Activated CD8-positive, alpha-beta T cell treated with anti-CD3 and anti-CD28 coated beads for 36 hours (primary cell): ENCODE measurements around the gene RALGDS. TPM values are rescaled to one million over a fixed set of nuclear protein-coding genes. Genes with fewer than 3 reads are reported as not detected.
A peak's percentile ranks its signal among the peaks of the same experiment; 100 is the strongest.

ENCODE experiments used
- ATAC-seq: fragments of 200-7000 bp; cut with Tn5 transposase; one replicate; pipeline ENCODE4 v1.10.0; 2021; ENCODE audit warnings: mild to moderate bottlenecking, moderate library complexity
- CTCF ChIA-PET: fragments of 350-600 bp; sonication (Branson Sonifier 250); formaldehyde crosslinking; loops from one replicate; lab custom pipeline; 2021; ENCODE audit warnings: antibody characterized with exemption; lab: Charles Lee
- POLR2A ChIA-PET: fragments of 350-600 bp; sonication (Branson Sonifier 250); formaldehyde crosslinking; loops from one replicate; lab custom pipeline; 2021; ENCODE audit warnings: antibody characterized with exemption; lab: Charles Lee
- DNase-seq: peaks from one replicate; pipeline ENCODE4 v3.0.0-alpha.2; 2020
- H3K27ac Mint-ChIP-seq: one replicate; pipeline ENCODE4 v1.8.0; 2021; ENCODE audit warnings: mild to moderate bottlenecking, mixed read lengths
- H3K27me3 Mint-ChIP-seq: one replicate; pipeline ENCODE4 v1.8.0; 2021; ENCODE audit warnings: mixed read lengths
- H3K36me3 Mint-ChIP-seq: one replicate; pipeline ENCODE4 v1.8.0; 2021; ENCODE audit warnings: low read depth, mixed read lengths
- H3K4me1 Mint-ChIP-seq: one replicate; pipeline ENCODE4 v1.8.0; 2021; ENCODE audit warnings: low read depth, mixed read lengths
- H3K4me3 Mint-ChIP-seq: one replicate; pipeline ENCODE4 v1.8.0; 2021; ENCODE audit warnings: mild to moderate bottlenecking, moderate library complexity, mixed read lengths
- H3K9me3 Mint-ChIP-seq: one replicate; pipeline ENCODE4 v1.8.0; 2021; ENCODE audit warnings: mixed read lengths
- CTCF ChIP-seq: fragments of 200-600 bp; IDR thresholded peaks from one replicate; pipeline ENCODE4 v1.8.0; 2022; ENCODE audit warnings: antibody characterized with exemption, mild to moderate bottlenecking
- intact Hi-C: fragments of 100-400 bp; cut with micrococcal nuclease; formaldehyde crosslinking; loops from one replicate; pipeline ENCODE4 v1.10.0; 2022
- total RNA-seq, 2 experiments: library from RNA; stranded (reverse); gene quantifications; one replicate each; pipeline ENCODE4 v1.2.3, GENCODE V29; 2021

Gene RALGDS
- total RNA-seq, 2 experiments from 2014 or later = 80.5 to 88.2 TPM

DNA sequence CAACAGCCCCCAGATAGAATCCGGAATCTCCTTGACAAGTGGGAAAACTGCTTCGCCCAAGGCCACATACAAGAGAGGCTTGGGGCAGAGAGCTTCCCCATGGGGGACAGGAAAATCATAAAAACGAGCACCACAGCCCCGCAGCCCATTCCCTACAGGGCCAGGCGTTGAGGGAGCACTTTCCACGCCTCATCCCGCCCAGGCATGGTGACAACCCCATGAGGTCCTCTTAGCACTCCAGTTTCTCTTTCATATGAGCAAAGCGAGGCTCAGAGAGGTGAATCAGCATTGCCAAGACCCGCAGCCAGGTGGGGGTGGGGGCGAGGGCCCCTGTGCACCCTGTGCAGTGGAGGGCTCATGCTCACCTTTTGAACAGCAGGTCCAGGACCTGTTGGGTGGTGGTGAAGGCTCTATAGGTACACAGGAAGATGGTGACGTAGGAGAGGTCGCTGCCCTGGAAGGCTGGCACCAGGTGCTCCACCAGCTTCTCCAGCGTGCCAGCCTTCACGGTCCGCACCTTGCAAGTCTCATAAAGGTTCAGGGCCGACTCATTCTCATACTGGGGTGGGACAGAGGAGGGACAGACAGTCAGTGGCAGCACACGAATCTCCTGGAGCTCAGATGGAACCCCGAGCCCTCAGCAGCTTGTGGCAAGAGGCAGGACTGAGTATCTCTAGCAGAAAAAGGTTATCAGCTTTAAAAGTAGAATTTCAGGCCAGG, 10.9 kb downstream of the RALGDS start:
- TF ChIP-seq CTCF = no peak
- no peaks in the 10 kb centered on the region for H3K9me3 Mint-ChIP-seq
- peaks cover 32% of the 10 kb centered on the region for H3K4me1 Mint-ChIP-seq
- ChIA-PET POLR2A (interaction anchor here (0.6 to 2.1 kb wide), 4 partner anchors 11 to 913 kb away, joined by 3 to 6 read pairs (median 4); partner anchors contain the start of gene RALGDS), CTCF (interaction anchor here (0.6 to 22.4 kb wide), 5 partner anchors 27 to 88 kb away, joined by 3 to 376 read pairs (median 3); no protein-coding TSS in a partner anchor)
- ATAC-seq (no peak), DNase-seq (no peak)
- H3K27ac Mint-ChIP-seq = peak overlapping the region; percentile 15
- intact Hi-C loops = no loop called here
- H3K36me3 Mint-ChIP-seq = peaks cover 31% of the 10 kb centered on the region
- no peaks in the 10 kb centered on the region for H3K27me3 Mint-ChIP-seq
- no peak overlapping the region for H3K4me3 Mint-ChIP-seq

DNA sequence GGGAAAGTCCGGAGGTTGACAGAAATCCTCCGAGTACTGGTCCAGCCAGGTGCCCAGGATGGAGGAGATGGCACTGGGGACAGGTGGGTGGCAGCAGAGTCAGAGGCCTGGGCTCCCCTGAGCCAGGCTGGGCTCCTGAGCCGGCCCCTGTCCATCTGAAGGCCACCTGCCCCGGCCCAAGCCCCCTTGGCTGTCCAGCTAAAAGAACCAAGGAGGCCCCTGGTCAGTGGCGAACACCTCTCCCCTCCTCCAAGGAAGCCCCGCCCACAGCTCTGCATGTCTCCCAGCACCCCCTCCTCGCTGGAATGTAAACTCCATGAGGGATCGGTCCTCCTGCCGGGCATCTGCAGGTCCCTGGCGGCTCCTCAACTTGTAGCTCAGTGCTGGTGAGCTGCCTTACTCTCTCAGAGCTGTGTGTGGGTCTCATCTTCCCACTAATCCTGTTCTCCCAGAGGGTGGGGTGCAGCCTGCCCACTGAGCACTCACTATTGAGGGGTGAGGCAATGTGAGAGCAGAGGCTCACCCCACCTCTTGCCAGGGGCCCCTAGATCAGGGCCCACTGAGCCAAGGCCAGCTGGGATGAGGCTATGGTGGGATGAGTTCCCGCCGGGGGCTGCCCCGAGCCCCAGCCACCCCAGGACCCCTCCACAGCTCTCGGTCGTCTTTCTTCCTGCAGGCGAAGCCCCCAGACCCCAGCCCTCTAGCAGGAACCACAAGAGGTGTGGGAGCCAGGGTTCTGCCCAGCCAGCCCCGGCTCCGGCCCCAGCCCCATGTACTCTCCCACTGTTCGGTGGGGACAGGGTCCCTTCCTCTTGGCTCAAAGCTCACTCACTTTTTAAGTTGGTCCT, 12.0 kb downstream of the RALGDS start:
- ATAC-seq = no peak
- Mint-ChIP-seq H3K27ac (no peak overlapping the region), H3K36me3 (peaks cover 35% of the 10 kb centered on the region), H3K4me1 (peaks cover 21% of the 10 kb centered on the region), H3K27me3 (no peaks in the 10 kb centered on the region), H3K9me3 (no peaks in the 10 kb centered on the region), H3K4me3 (no peak overlapping the region)
- DNase-seq = no peak
- ChIA-PET CTCF (interaction anchor here (1.5 to 22.4 kb wide), 3 partner anchors 13 to 77 kb away, joined by 3 to 376 read pairs (median 4); no protein-coding TSS in a partner anchor), POLR2A (interaction anchor here (0.6 to 2.1 kb wide), 5 partner anchors 9 to 914 kb away, joined by 3 to 6 read pairs (median 3); partner anchors contain the start of gene RALGDS)
- no peak for TF ChIP-seq CTCF
- intact Hi-C loops = no loop called here

GRCh38 chr9:133107961-133108793, 12.9 kb downstream of the RALGDS start:
- intact Hi-C loops = no loop called here
- POLR2A ChIA-PET = interaction anchor here (0.9 to 2.3 kb wide), 3 partner anchors 10 to 36 kb away, joined by 3 to 9 read pairs (median 4); no protein-coding TSS in a partner anchor
- ATAC-seq (no peak), DNase-seq (no peak)
- H3K4me3 Mint-ChIP-seq = no peak overlapping the region
- H3K9me3 Mint-ChIP-seq = no peaks in the 10 kb centered on the region
- TF ChIP-seq CTCF = no peak
- CTCF ChIA-PET = interaction anchor here (1.7 to 22.4 kb wide), 3 partner anchors 12 to 86 kb away, joined by 4 to 376 read pairs (median 8); no protein-coding TSS in a partner anchor
- H3K4me1 Mint-ChIP-seq = peaks cover 13% of the 10 kb centered on the region
- H3K27ac Mint-ChIP-seq = no peak overlapping the region
- peaks cover 36% of the 10 kb centered on the region for H3K36me3 Mint-ChIP-seq
- H3K27me3 Mint-ChIP-seq = no peaks in the 10 kb centered on the region

GRCh38 chr9:133107245-133107722, 13.8 kb downstream of the RALGDS start:
- Mint-ChIP-seq H3K9me3 (no peaks in the 10 kb centered on the region), H3K27me3 (no peaks in the 10 kb centered on the region), H3K4me3 (no peak overlapping the region), H3K27ac (no peak overlapping the region), H3K36me3 (peaks cover 39% of the 10 kb centered on the region), H3K4me1 (peaks cover 4% of the 10 kb centered on the region)
- ChIA-PET CTCF (interaction anchor here (0.9 to 22.4 kb wide), 3 partner anchors 39 to 85 kb away, joined by 3 to 376 read pairs (median 8); no protein-coding TSS in a partner anchor), POLR2A (interaction anchor here (1.6 to 2.3 kb wide), 2 partner anchors 11 to 37 kb away, joined by 4 to 9 read pairs; no protein-coding TSS in a partner anchor)
- DNase-seq (no peak), ATAC-seq (no peak)
- TF ChIP-seq CTCF = no peak
- intact Hi-C loops = no loop called here
